GM12878 (cell line): Measurements from ENCODE around the gene SETBP1.

Experiments used
- CTCF ChIP-seq, 3 experiments: IDR thresholded peaks in 2 of 3; conservative IDR thresholded peaks in 1 of 3; 2 replicates each; pipeline ENCODE4 v1.5.1; 2011; ENCODE audit warnings: low read depth in 3 of 3, low read length in 3 of 3, mild to moderate bottlenecking in 3 of 3, control low read depth in 2 of 3, moderate library complexity in 2 of 3, inconsistent platforms in 1 of 3, mixed read lengths in 1 of 3; ENCODE audit not compliant: control insufficient read depth in 2 of 3, insufficient read depth in 1 of 3; ENCODE audit errors: extremely low read depth in 1 of 3
- HDGF ChIP-seq: fragments of 450-650 bp; IDR thresholded peaks from 2 replicates; pipeline ENCODE4 v1.6.1; 2016; ENCODE audit warnings: antibody characterized with exemption
- NR2C1 ChIP-seq: fragments of 450-650 bp; IDR thresholded peaks from 2 replicates; pipeline ENCODE4 v1.6.1; 2017; ENCODE audit warnings: antibody characterized with exemption, mild to moderate bottlenecking, moderate library complexity
- PBX3 ChIP-seq: IDR thresholded peaks from 2 replicates; pipeline ENCODE4 v1.6.1; 2011; ENCODE audit warnings: mild to moderate bottlenecking, low read depth, low read length, moderate library complexity; ENCODE audit not compliant: insufficient replicate concordance
- POLR2AphosphoS5 ChIP-seq: IDR thresholded peaks from 2 replicates; pipeline ENCODE4 v1.6.1; 2011; ENCODE audit warnings: mild to moderate bottlenecking, low read length, inconsistent platforms
- REST ChIP-seq: IDR thresholded peaks from 2 replicates; pipeline ENCODE4 v1.6.1; 2012; ENCODE audit warnings: mild to moderate bottlenecking, low read depth, low read length
- SP1 ChIP-seq: IDR thresholded peaks from one replicate; pipeline ENCODE4 v1.6.1; 2011; ENCODE audit warnings: low read depth, low read length
- USF1 ChIP-seq: IDR thresholded peaks from 2 replicates; pipeline ENCODE4 v1.6.1; 2011; ENCODE audit warnings: borderline replicate concordance, low read depth, mild to moderate bottlenecking, moderate library complexity, mixed read lengths, low read length; ENCODE audit not compliant: insufficient read depth; ENCODE audit errors: extremely low read length

- TF ChIP-seq CTCF (IDR thresholded peaks at IDR 0.05 in 2 of 3, conservative IDR thresholded peaks at IDR 0.05 in 1 of 3; ENCODE audit: control insufficient read depth in 2 of 3, extremely low read depth in 1 of 3, insufficient read depth in 1 of 3, low read depth in 3 of 3, low read length in 3 of 3) (no peak), POLR2AphosphoS5 (no peak), USF1 (no peak), NR2C1 (no peak), HDGF (no peak), REST (no peak), PBX3 (no peak), SP1 (no peak)
These were observed 21.9 kb downstream of the SETBP1 start for GRCh38 chr18:44702594-44702993.
